C1 segment of cervical spinal cord (tissue), 14 donors: ENCODE results near the gene FUT9.
"Not testable (repeated sequence)": the region's sequence is repeated elsewhere in the genome, so short reads cannot be mapped to it uniquely, and the experiment has no call there.

Experiments
- DNase-seq, 14 donors: peaks; one replicate each; lab custom pipeline; 2025; lab: John Stamatoyannopoulos, UW

The FUT9 gene

DNA sequence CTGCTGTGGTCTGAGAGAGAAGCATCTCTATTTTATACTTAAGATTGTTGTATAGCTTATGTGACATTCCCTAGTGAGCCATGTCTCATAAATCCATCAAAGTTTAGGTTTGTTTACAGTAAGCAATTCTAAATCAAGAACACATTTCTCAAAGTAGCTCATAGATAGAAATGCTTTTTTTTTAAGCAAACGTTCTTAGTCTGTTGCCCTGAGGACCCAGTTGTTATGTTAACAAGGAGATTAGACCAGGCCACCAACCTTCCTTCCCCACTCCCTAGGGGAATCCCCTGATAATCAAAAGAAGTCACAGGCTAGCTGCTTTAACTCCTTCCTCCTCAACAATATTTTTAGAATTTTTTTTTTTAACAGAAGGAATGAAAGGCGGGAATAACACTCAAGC lies 169.0 kb downstream of the FUT9 start:
- no peak for DNase-seq

DNA sequence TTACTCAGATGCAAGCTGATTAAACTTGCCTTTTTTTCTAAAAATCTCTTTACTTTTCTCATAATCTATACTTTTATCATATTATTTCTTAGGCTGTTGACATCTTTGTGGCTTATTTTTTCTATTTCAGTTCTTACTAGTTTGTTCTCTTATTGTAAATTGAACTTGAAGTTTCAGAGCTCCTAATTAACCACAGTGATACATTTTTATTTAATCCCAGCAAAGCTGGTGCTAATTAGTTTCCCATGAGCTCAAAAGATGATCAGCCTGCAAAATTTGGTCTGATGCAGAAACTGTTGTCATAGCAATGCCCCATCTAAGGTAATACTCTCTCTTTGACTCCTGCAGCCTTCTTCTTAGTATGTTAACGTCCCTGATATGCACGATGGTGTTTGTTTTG lies 170.3 kb downstream of the FUT9 start:
- DNase-seq, result no peak

DNA sequence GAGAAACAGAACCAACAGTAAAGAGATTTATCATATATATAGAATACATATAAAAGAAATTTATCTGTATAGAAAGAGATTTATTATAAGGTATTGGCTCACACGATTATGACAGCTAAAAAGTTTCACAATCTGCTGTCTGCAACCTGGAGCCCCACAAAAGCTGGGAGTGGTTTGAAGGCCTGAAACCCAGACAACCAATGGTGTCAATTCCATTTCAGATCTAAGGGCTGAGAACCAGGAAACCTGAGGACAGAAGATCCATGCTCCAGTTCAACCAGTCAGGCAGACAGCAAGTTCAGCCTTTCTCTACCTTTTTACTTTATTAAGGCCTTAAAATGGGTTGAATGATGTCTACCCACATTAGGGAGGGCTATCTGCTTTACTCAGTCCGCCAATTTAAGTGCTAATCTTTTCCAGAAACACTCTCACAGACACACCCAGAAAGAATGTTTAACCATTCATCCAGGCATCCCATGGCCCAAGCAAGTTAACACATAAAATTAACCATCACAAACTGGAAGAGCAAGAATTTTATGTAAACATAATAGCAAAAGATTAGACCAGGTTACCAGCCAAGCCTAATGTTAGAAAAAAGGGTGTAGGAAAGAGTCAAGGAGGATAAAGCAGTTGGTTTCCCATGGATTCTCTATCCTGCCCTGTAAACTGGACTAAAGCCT lies 170.9 kb downstream of the FUT9 start:
- DNase-seq, result no peak

DNA sequence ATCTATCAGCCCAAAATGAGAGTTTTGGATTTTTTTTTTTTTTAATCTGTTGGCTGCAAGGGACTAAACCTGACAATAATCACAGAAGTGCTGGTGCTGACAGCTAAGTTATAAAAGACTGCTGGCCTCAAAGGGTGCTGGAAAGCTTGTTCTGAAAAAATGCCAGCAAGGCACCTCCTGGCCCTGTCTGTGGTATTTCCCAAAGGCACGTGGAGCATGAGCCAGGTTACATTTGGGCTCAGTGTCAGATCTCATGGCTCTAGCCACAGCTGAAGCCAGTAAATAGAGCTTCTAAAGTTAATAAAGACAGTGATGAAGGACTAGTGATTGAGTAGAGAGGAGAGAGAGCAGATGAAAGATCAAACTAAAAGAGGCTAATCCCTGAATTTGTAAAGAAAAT lies 178.9 kb downstream of the FUT9 start:
- peak in 1 of 14 donors; percentile 38 for DNase-seq

DNA sequence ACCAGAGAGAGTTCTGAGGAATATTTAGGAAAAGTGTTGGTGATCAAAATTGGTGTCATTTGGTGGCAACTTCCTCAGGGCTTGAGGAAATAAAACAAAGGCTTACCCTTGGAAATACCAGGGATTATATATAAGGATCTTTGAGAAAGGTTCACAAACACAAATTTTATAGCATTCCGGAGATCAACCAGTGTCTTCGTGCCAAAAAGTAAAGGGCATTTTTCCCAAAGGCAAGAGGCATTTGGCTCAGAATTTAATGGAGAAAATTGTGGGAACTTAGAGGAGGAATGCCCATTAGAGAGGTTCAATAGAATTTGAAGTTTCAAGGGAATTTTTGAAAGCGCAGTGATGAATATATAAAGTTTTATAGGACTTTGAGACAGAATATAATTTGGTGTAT lies 179.5 kb downstream of the FUT9 start:
- DNase-seq, result no peak

DNA sequence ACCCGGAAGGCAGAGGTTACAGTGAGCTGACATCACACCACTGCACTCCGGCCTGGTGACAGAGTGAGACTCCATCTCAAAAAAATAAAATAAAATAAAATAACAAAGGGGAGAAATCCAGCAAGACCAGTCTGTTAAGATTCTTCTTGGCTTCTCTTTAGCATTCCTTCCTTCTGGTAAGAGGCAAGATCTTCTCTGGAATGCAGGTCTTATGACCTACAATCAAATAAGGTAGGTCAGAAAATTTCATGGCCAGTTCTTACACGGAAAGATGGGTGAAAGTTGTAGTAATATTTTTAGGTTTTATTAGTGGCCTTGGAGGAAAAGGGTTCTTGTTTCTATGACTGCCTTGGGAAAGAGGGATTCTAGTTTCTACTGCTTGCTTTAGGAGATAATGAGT lies 180.9 kb downstream of the FUT9 start:
- DNase-seq, result no peak

DNA sequence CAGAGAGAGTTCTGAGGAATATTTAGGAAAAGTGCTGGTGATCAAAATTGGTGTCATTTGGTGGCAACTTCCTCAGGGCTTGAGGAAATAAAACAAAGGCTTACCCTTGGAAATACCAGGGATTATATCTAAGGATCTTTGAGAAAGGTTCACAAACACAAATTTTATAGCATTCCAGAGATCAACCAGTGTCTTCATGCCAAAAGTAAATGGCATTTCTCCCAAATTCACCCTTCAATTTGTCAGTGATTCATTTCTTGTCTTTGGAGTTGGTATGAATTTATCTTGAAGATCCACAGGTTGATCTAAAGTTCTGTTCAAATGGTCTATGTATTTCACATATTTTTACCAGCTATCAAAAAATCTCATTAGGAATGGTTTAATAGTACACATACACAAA lies 181.5 kb downstream of the FUT9 start:
- no peak for DNase-seq

DNA sequence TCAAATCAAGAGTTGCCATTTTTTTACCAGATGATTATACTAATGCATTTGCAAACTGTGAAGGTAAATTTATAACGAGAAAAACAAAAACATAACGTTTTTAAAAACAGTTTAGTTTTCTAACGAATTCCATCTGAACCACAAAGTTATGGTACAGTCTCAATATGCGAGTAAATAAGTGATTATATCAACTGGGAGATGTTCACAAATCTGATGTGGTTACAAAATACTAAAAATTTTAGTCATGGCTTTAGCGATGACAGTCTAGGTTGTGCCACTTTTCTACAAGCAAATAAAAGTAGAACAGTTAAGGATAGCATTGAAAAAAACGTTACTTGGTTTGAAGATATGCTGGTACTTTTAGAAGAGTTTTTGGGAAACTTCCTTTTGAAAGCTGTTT lies 186.8 kb downstream of the FUT9 start:
- DNase-seq, result no peak

DNA sequence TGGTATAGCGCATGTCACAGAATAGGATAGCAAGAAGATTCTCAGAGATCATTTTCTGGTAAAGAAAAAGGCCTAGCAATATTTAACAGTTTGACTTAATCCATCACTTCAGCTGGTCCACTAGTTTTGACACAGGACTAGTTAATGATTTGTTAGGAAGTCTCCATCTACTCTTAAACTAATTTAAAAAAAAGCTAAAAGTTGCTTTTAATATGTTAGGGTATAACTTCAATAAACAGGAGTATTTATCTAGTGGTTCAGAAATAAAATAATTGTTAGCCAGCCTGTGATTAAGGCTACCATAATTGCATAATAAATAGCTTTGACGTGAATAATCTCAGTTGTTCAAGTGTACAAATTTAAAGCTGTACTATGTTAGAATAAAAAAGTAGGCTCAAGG lies 195.6 kb downstream of the FUT9 start:
- no peak for DNase-seq

DNA sequence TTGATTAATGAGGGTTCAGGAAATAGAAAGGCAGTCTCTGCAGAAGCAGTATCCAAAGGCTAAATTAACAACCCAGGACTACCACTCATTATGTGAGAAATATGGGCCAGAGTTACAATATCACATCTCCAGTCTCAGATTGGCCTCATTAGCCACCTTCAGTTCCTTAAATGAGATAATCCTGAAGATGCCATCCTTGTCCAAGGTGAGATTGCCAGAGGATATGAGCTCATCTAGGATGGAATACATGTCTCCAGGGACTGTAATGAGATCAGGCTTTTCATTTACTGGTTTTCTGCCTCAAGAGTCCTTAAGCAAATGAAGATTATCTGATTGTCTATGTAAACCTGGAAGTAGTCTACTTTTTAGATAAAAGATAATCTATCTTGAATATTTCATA lies 196.3 kb downstream of the FUT9 start:
- DNase-seq, result no peak

DNA sequence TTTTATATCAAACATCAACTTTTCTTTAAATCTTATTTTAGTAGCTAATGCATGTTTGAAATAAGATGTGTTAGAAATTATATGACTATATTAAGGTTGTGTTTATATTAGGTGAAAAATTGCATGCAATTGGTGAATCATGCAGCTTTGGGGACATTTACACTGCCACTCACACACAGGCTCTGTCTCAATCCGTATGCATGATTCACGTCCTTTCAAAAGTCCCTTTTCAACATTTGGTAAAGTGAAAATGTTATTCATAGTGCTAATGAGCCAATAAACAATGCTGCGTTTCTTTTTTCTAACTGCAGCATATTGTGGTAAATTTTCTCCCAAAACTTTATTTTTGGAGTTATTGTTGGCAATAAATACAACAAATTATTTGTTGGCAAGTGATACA lies 198.0 kb downstream of the FUT9 start:
- DNase-seq, result no peak

DNA sequence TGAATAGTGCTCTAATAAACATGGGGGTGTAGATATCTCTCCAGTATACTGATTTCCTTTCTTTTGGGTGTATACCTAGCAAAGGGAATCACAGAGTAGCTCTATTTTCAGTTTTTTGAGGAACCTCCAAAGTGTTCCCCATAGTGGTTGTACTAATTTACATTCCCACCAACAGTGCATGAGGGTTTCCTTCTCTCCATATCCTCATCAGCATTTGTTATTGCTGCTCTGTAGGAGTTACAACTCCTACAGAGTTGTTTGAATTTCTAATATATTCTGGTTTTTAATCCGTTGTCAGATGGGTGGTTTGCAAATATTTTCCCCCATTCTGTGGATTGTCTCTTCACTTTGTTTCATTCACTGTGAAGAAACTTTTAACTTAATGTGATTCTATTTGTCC lies 207.9 kb downstream of the FUT9 start:
- no peak for DNase-seq

DNA sequence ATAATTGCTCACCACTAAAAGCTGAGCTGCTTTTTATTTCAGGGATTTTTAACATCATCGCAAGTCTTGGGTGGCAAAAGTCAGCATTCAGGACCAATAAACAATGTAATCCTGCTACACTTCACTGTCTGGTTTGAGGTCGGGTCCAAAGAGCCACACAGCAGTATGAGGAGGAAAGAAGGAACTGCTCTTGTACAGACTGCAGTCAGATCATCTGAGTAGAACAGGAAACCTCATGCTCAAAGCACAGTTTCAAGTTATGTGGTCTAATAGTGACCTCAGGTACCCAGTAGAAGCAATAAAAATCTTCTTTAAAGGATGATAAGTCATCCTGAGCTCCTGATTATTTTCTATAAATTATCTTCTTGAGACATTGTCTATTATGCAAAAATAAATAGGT lies 211.4 kb downstream of the FUT9 start:
- DNase-seq, result no peak

DNA sequence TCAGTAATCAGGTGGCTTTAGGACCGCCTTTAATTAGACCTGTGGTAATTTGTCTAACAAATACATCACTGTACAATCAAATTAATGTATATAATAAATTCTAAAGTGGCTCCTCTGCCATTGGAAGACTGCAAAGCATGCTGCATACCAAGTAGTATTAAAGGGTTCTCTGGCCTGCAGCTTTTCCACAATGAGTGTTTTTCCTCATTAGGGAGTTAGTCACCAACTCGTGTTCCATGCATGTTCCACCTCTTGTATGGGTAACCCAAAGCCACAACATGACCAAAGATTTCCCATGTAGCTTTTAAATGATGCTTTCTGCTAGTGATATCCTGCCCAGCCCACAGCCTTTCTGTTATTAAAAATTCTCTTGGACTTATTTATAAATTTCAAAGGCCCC lies 218.7 kb downstream of the FUT9 start:
- no peak for DNase-seq

DNA sequence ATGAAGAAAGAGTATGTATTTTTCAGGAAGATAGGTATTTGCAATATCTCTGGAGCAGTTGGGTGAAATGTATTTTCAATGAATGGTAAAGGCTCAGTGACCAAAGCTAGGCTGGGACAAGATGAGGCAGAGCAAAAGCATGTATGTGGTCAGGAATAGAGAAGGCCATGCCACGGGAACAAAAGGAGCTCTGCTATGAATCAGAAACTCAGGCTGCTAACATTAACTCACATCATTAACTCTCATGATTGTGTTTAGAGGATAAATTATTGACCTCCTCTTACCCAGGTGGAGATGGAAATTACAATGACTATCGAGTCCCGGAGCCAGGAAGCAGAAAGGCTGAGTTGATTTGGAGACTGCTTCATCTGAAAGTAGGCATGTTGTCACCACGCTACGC lies 220.2 kb downstream of the FUT9 start:
- no peak for DNase-seq

DNA sequence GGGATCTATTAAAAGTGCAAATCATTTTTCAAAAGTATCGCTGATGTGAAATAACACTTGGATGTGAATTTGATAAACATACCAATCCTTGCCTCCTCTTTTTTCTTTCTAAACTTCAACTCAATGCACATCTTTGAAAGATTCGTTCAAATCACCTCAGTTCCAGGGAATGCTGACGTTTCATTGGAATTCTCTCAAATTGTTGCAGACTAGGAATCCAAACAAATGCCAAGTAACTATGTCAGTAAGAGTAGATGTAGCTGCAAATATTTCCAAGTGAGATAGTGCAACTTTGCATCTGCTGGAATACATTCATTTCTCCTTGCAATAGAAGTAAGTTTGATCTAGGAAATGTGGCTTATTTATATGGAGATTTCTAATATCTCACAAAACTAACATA lies 220.7 kb downstream of the FUT9 start:
- no peak for DNase-seq

DNA sequence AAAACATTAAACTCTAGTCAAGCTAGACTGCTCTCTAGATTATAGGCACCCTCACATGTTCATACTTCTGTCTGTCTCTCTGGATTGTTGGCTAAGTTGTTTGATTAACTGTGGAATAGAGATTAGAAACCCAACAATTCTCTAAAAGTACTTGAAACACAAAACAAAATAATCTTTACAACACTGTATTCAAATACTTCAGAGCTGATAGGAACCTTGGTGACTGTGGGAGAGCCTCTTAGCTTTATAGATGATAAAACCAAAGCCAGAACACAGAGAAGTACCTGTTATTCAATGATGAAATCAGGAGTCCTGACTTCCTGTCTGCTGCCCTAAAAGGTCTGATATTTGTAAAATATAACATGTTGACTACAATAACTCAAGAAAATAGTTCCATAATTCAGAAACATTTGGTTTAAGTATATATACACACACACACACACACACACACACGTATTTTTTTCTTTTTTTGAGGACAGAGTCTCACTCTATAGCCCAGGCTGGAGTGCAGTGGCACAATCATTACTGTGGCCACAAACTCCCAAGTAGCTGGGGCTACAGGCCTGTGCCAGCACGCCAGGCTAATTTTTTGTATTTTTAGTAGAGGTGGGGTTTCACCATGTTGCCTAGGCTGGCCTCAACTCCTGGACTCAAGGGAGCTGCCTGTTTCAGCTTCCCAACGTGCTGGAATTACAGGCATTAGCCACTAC lies 222.0 kb downstream of the FUT9 start:
- no peak for DNase-seq

DNA sequence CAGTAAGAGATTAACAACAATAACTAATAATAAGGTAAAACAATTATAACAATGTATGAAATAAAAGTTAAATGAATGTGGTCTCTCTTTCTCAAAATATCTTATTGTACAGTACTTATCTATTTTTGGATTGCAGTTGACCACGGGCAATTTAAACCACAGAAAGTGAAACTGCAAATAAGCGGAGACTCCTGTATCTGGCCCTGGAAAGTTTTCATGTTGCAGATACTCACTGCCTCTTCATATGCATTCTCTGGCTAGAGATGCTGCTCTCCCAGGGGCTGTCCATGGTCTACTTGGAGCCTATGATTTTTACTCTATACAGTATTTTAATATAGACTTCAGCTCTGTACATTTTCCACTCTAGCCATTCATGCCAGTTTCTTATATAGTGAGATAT lies 230.8 kb downstream of the FUT9 start:
- no peak for DNase-seq

DNA sequence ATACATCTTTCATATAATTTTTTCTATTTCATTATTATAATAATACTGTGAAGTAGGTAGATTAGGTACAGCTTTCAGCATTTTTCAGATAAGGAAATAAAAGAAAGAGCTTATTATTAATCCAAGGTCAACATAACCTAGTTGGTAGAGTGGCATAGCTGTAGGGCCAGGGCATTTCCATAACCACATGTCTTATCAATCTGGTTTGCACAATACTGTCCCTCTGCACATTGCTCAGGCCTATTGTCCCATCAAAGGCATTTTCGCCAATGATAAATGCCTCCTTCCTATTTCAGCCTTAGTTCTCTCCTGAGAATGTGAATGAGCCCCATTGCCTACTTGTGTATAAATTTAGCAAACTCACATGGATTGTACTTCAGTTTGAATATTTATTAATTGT lies 234.0 kb downstream of the FUT9 start:
- DNase-seq, result no peak

DNA sequence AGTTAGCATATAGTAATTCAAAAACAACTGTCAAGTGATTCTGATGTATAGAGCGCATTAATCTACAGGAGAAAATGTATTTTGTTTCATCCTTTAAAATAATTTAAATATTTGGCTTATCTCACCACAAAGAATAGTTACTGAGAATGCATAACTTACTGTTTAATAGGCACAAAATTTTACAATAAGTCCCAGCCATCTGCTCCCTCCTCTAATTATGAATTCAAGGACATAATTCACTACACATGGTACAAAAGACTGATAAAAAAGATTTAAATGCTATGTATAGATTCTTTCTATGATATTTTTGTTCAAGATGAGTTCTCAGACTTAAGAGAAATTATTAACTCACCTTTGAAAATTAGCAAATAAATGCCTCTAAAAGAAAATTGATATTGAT lies 242.0 kb downstream of the FUT9 start:
- no peak for DNase-seq

DNA sequence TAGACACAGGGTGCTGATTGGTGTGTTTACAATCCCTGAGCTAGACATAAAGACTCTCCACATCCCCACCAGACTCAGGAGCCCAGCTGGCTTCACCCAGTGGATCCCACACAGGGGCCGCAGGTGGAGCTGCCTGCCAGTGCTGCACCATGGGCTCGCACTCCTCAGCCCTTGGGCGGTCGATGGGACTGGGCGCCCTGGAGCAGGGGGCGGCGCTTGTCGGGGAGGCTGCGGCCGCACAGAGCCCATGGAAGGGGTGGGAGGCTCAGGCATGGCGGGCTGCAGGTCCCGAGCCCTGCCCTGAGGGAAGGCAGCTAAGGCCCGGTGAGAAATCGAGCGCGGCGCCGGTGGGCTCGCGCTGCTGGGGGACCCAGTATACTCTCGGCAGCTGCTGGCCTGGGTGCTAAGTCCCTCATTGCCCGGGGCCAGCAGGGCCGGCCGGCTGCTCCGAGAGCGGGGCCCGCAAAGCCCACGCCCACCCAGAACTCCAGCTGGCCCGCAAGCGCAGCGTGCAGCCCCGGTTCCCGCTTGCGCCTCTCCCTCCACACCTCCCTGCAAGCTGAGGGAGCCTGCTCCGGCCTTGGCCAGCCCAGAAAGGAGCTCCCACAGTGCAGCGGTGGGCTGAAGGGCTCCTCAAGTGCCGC lies 245.1 kb downstream of the FUT9 start:
- DNase-seq, result not testable (repeated sequence)
